Mesendoderm (in vitro differentiated cells): ENCODE measurements around the gene CBFB.

Source experiments
- DNase-seq: peaks from one replicate; pipeline ENCODE4 v3.0.0; 2013
- H2AK5ac ChIP-seq: 2 replicates; pipeline ENCODE4 v1.6.1; 2013; ENCODE audit warnings: low read length, inconsistent platforms
- H2BK120ac ChIP-seq: 2 replicates; pipeline ENCODE4 v1.6.1; 2013; ENCODE audit warnings: low read depth, mild to moderate bottlenecking, low read length, moderate library complexity, mixed read lengths
- H2BK15ac ChIP-seq: replicated peaks from 2 replicates; pipeline ENCODE4 v1.6.1; 2013; ENCODE audit warnings: low read depth, mild to moderate bottlenecking, moderate library complexity
- H2BK5ac ChIP-seq: 2 replicates; pipeline ENCODE4 v1.6.1; 2013; ENCODE audit warnings: low read length, inconsistent platforms
- H3K18ac ChIP-seq: 2 replicates; pipeline ENCODE4 v1.6.1; 2013; ENCODE audit warnings: mild to moderate bottlenecking, low read length, mixed read lengths
- H3K23ac ChIP-seq: one replicate; pipeline ENCODE4 v1.6.1; 2013; ENCODE audit warnings: low read length
- H3K27ac ChIP-seq: 2 replicates; pipeline ENCODE4 v1.5.1; 2013; ENCODE audit warnings: low read depth, mild to moderate bottlenecking, inconsistent platforms, low read length, moderate library complexity
- H3K27me3 ChIP-seq: 2 replicates; pipeline ENCODE4 v1.6.1; 2013; ENCODE audit warnings: low read length, control low read depth, mild to moderate bottlenecking, inconsistent platforms; ENCODE audit not compliant: insufficient read depth, poor library complexity
- H3K36me3 ChIP-seq: 2 replicates; pipeline ENCODE4 v1.6.1; 2013; ENCODE audit warnings: low read length, inconsistent platforms; ENCODE audit not compliant: control insufficient read depth, insufficient read depth
- H3K4ac ChIP-seq: one replicate; pipeline ENCODE4 v1.6.1; 2013; ENCODE audit warnings: low read depth, mild to moderate bottlenecking, low read length, moderate library complexity
- H3K4me1 ChIP-seq: 2 replicates; pipeline ENCODE4 v1.6.1; 2013; ENCODE audit warnings: low read depth, low read length, inconsistent platforms; ENCODE audit not compliant: control insufficient read depth
- H3K4me2 ChIP-seq: 2 replicates; pipeline ENCODE4 v1.6.1; 2013; ENCODE audit warnings: low read length
- H3K4me3 ChIP-seq: 2 replicates; pipeline ENCODE4 v1.5.1; 2013; ENCODE audit warnings: mild to moderate bottlenecking, low read length
- H3K56ac ChIP-seq: one replicate; pipeline ENCODE4 v1.6.1; 2013; ENCODE audit warnings: low read length
- H3K79me1 ChIP-seq: 2 replicates; pipeline ENCODE4 v1.6.1; 2013; ENCODE audit warnings: low read length, inconsistent platforms
- H3K79me2 ChIP-seq: 2 replicates; pipeline ENCODE4 v1.6.1; 2013; ENCODE audit warnings: mild to moderate bottlenecking, low read length; ENCODE audit not compliant: control insufficient read depth, insufficient read depth
- H3K9ac ChIP-seq: 2 replicates; pipeline ENCODE4 v1.6.1; 2013; ENCODE audit warnings: low read length, inconsistent platforms
- H4K5ac ChIP-seq: one replicate; pipeline ENCODE4 v1.6.1; 2013; ENCODE audit warnings: low read length
- H4K8ac ChIP-seq: one replicate; pipeline ENCODE4 v1.6.1; 2013; ENCODE audit warnings: low read depth, mild to moderate bottlenecking, control low read depth, low read length, moderate library complexity
- WGBS: extraction: QIAGEN DNeasy Blood & Tissue Kit; methylation state at CpG from one replicate; pipeline ENCODE4 v1.1.7; 2013; ENCODE audit warnings: low lambda C conversion rate, missing lambda C conversion rate; ENCODE audit not compliant: insufficient coverage; ENCODE audit errors: extremely low coverage; 5-methylcytosine and 5-hydroxymethylcytosine counted together

The CBFB gene

DNA sequence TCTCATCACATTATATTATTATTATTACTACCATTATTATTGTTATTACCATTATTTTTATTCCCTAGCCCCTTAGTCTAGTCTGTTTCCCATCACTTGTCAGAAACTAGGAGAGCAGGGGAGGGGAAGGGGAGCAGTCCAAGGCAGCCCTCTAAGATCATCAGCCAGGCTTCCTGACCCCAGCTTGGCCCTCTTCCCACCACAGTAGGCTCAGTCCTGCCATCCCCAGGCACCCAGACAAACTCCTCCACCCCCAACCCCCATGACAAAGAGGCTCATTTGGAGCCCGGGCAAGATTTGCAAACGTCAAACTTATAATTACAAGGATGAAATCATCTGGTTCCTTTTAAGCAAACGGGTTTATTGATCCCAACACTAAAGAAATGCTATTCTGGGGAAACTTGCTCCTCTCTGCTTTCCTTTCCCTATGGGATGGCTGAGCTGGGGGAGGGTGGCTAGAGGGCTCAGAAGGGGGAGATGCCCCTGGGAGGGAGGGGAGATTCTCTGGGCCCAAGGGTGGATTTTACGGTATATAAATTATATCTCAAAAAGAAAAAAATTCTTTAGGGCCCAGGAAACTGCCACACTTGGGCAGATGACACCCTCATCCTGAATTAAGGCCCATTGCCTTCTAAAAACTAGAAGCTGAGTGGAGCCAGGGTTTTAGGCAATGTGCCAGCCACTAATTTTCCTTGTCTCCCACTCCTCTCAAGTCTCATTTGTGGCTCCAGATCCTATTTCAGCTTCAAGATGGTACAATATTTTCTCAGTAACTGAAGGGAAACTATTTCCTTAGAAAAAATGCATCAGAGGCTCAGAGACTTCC is 4.4 kb upstream of the CBFB start:
- no peak for DNase-seq
- H3K79me1 ChIP-seq = no peaks in the 10 kb centered on the region
- H3K4me3 ChIP-seq = no peak overlapping the region
- H4K5ac ChIP-seq = no peak overlapping the region
- H3K27me3 ChIP-seq = no peaks in the 10 kb centered on the region
- no peak overlapping the region for H3K4ac ChIP-seq
- WGBS = no CpG with 5 or more reads among the region's 4 CpGs
- H3K23ac ChIP-seq = no peak overlapping the region
- no peak overlapping the region for H3K4me2 ChIP-seq
- no peak overlapping the region for H2AK5ac ChIP-seq
- no peak overlapping the region for H3K18ac ChIP-seq
- H3K36me3 ChIP-seq = no peaks in the 10 kb centered on the region
- H2BK5ac ChIP-seq = no peak overlapping the region
- peaks cover 2% of the 10 kb centered on the region for H3K4me1 ChIP-seq
- no peak overlapping the region for H3K56ac ChIP-seq
- H3K27ac ChIP-seq = no peak overlapping the region
- peaks cover 2% of the 10 kb centered on the region for H3K79me2 ChIP-seq
- no peak overlapping the region for H2BK120ac ChIP-seq
- no peak overlapping the region for H3K9ac ChIP-seq
- no peak overlapping the region for H2BK15ac ChIP-seq
- no peak overlapping the region for H4K8ac ChIP-seq

DNA sequence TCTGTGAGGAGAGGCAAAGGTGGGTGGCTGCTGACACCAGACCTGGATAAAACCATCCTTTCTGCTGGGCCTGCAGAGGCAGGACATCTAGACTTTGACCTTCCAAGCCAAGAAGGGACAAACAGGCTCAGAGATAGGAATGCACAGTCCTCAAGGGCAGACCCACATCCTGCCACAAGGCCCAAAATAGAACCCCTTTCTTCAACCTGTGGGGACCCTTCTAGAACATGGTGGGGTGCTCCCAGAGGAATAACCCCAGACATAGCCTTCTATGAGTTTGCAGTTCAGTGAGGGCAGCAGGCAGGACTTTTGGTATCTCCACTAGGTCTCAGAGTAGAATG is 3.8 kb upstream of the CBFB start:
- H2AK5ac ChIP-seq = no peak overlapping the region
- no peak overlapping the region for H3K4ac ChIP-seq
- no peak overlapping the region for H3K56ac ChIP-seq
- no peak overlapping the region for H2BK15ac ChIP-seq
- H3K4me1 ChIP-seq = peaks cover 2% of the 10 kb centered on the region
- no peak for DNase-seq
- H3K23ac ChIP-seq = no peak overlapping the region
- no peak overlapping the region for H3K4me2 ChIP-seq
- peaks cover 8% of the 10 kb centered on the region for H3K79me2 ChIP-seq
- no peaks in the 10 kb centered on the region for H3K36me3 ChIP-seq
- no peak overlapping the region for H3K18ac ChIP-seq
- no peak overlapping the region for H2BK5ac ChIP-seq
- H4K5ac ChIP-seq = no peak overlapping the region
- H3K27ac ChIP-seq = no peak overlapping the region
- peaks cover 2% of the 10 kb centered on the region for H3K79me1 ChIP-seq
- H3K4me3 ChIP-seq = no peak overlapping the region
- H3K27me3 ChIP-seq = no peaks in the 10 kb centered on the region
- no peak overlapping the region for H4K8ac ChIP-seq
- peak overlapping the region; percentile 46 for H2BK120ac ChIP-seq
- no peak overlapping the region for H3K9ac ChIP-seq

DNA sequence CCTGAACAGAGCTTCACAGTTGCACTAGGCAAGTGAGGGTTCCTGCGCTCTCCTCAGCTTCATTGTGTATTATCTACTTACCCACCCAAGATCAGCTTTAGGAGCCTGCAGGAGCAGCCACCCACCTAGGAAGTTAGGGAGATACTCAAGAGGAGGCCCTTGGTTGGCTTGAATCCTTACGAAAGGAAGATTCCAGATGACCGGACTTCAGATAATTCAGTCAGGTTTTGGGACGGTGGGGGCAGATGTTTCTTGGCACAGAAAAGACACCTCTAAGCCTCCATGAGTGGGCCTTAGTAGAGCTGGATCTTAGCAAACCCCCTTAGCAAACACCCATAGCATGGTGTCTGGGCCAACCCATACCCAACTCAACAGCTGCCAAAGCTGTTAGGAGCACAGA is 2.4 kb upstream of the CBFB start:
- Histone ChIP-seq H3K36me3 (no peaks in the 10 kb centered on the region), H3K79me2 (peaks cover 16% of the 10 kb centered on the region), H2BK15ac (no peak overlapping the region), H3K4me1 (peaks cover 3% of the 10 kb centered on the region), H3K18ac (no peak overlapping the region), H4K8ac (no peak overlapping the region), H3K79me1 (peaks cover 5% of the 10 kb centered on the region), H2BK120ac (no peak overlapping the region), H3K56ac (no peak overlapping the region), H2AK5ac (no peak overlapping the region), H3K4me3 (no peak overlapping the region), H3K23ac (no peak overlapping the region), H3K9ac (no peak overlapping the region), H3K27ac (no peak overlapping the region), H4K5ac (no peak overlapping the region), H2BK5ac (no peak overlapping the region), H3K4me2 (no peak overlapping the region), H3K27me3 (no peaks in the 10 kb centered on the region), H3K4ac (no peak overlapping the region)
- no peak for DNase-seq
- whole genome bisulfite sequencing = no CpG with 5 or more reads among the region's 4 CpGs

DNA sequence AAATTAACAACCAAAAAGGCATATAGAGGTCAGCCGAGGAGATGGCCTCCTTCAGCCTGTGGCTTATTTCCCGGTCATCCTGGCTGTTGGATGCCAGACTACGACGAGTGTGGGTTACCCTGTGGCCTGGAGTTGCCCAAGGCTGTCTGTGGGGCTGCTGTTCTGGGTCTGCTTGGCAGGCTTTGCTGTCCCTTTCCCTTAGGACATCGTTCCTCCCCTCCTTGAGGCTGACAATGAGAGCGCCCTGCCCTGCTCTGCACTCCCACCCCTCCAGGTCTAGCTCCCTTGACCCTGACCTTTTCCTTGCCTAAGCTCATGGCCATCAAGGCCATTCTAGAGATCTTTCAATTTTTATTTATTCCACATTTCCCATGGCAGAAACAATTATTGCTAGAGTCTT is 1.9 kb upstream of the CBFB start:
- Histone ChIP-seq H3K4me1 (peaks cover 3% of the 10 kb centered on the region), H4K8ac (no peak overlapping the region), H3K56ac (no peak overlapping the region), H2AK5ac (no peak overlapping the region), H3K4ac (no peak overlapping the region), H3K79me2 (peaks cover 20% of the 10 kb centered on the region), H2BK15ac (no peak overlapping the region), H3K4me2 (no peak overlapping the region), H2BK120ac (no peak overlapping the region), H3K4me3 (no peak overlapping the region), H3K27me3 (no peaks in the 10 kb centered on the region), H3K36me3 (no peaks in the 10 kb centered on the region), H4K5ac (no peak overlapping the region), H3K79me1 (peaks cover 5% of the 10 kb centered on the region), H3K9ac (no peak overlapping the region), H3K18ac (no peak overlapping the region), H3K23ac (no peak overlapping the region), H3K27ac (no peak overlapping the region), H2BK5ac (no peak overlapping the region)
- no CpG with 5 or more reads among the region's 6 CpGs for WGBS
- no peak for DNase-seq

DNA sequence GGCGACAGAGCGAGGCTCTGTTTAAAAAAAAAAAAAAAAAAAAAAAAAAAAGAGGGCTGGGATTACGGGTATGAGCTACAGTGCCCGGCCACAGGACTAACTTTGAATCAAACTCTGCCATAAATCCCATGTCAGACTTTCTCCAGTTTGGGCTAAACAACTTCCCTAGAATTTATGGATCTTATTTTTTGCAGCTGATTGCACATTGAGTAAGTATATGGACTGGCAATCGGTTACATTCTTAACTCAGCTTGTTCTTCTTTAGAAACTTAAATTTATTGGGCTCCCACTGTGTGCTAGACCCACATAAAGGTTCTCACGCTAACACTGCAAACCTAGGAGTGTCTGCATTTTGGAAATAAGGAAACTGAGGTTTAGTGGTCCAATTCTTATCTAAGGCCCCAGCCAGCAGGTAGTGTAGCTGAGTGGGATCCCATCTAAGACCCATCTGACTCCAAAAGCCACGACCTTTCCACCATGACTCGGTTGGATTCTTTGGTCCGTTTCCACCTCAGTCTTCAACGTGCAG is 718 bp upstream of the CBFB start:
- Histone ChIP-seq H2BK5ac (peak overlapping the region; percentile 2), H2BK120ac (no peak overlapping the region), H3K23ac (peak overlapping the region; percentile 83), H3K4me3 (peak overlapping the region; percentile 33), H4K8ac (no peak overlapping the region), H3K79me1 (peaks cover 5% of the 10 kb centered on the region), H3K36me3 (no peaks in the 10 kb centered on the region), H3K56ac (peak overlapping the region; percentile 90), H3K27me3 (no peaks in the 10 kb centered on the region), H4K5ac (peak overlapping the region; percentile 90), H2AK5ac (no peak overlapping the region), H3K4me2 (peak overlapping the region; percentile 28), H2BK15ac (no peak overlapping the region), H3K4me1 (peaks cover 2% of the 10 kb centered on the region), H3K4ac (no peak overlapping the region), H3K9ac (peak overlapping the region; percentile 71), H3K18ac (peak overlapping the region; percentile 6), H3K79me2 (peaks cover 27% of the 10 kb centered on the region), H3K27ac (peak overlapping the region; percentile 6)
- no peak for DNase-seq
- no CpG with 5 or more reads among the region's 10 CpGs for WGBS
